ENCODE data around the gene DCTN1.
A peak's percentile ranks its signal among the peaks of the same experiment; 100 is the strongest.
"Not testable (repeated sequence)": the region's sequence is repeated elsewhere in the genome, so short reads cannot be mapped to it uniquely, and the experiment has no call there.

Gene DCTN1

DNA sequence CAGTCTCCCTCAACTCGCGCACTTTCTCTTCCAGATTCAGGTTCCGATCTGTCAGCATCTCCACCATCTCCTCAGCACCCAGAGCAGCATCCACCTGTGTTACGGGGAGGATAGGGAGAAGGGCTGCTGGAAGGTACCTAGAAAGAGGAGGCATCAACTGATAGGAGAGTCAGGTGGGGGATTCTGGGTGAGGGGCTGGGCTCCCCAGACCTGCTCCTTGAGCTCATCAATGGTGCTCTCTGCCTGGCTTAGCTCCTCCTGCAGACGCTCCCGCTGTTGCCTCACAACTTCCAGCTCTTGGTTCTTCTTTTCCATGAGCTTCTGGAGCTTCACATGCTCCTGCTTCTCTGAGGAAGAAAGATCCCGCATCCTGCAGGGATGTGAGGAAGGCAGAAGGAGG lies 10.1 kb downstream of the DCTN1 start:
- DNase-seq (ENCODE audit: low read depth in 2 of 2), result no peak

DNA sequence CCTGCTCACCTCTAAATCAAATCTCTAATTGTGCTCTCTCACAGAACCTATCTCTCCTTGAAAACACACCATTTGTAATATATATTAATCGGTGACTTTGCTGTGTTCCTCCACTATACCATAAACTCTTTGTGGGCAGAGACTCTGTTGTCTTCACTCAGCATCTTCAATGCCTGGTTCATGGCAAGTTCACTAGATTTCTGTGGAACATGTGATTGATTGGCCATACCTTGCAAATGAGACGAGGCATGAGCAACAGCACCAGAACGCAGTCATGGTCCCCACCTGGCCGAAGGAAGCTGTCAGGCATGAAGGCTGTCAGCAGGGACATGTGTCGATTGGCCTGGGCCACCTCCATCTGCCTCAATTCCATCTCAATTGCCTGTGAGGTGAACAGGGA lies 11.6 kb downstream of the DCTN1 start:
- DNase-seq (ENCODE audit: low read depth in 2 of 2), result no peak

DNA sequence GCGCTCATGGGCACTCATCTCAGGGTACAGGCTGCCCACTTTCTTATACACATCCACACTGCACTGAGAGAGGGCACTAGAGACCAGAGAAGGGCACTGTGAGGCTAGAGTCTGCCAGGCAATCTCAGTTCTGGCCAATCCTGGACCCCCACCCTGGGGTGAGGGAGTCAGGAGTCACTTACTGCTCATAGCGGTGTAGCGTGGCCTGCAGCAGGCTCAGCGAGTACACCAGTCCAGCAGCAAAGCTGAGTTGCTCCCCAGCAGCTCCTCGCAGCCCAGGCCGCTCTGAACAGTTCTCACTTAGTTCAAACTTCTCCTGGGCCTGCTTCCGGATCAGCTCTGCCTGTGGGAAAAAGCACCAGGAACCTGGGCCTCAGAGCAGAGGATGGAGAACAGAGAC lies 12.3 kb downstream of the DCTN1 start:
- no peak for DNase-seq (ENCODE audit: low read depth in 2 of 2)

- DNase-seq (ENCODE audit: low read depth in 2 of 2), result no peak
Observed at GRCh38 chr2:74366036-74366435, 14.1 kb downstream of the DCTN1 start.

DNA sequence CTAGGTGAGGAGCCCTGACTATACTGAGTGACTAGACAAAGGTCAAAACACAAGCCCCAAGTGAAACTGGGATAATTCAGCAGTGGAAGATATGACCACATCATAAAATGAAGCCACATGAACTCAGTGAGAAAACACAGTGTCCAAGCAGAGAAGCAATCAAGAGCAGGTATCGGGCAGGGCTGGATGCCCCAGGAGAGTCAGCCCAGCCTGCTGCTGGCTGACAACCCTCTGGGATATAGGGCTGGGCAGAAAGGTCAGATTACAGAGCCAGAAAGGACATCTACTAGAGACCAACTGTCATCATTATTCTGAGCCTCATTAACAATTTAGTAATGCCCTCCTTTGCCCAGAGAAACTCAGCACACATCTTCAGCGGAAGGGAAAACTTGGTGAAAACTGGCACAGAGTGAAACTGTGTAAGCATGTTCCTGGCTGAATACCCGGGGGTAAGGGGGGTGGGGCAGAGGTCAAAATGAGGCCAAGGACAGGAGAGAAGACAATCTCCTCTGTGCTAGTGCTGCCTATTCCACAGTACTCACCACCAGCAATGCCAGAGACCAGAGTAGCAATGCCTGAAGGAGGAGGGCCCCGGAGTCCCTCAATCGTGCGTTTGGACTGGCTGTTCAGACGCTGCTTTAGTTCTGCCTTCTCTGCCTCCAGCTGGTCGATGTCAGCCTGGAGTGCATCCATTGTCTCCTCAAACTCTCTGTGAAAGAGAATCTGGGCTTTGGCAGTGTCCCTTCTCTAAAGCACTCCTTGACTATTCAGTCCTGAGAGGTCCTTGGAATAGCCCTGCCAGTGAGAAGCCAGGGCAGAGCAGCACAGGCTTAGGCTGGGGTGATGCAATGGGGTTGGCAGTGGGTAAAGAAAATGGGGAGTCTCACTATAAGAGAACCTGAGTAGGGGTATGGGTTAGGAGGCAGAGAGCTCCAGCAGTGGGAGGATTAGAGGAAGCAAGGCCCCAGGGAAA lies 15.3 kb downstream of the DCTN1 start:
- DNase-seq (ENCODE audit: low read depth in 2 of 2), result no peak

GRCh38 chr2:74361327-74361726 lies 18.8 kb downstream of the DCTN1 start:
- no peak for DNase-seq (ENCODE audit: low read depth in 2 of 2)

DNA sequence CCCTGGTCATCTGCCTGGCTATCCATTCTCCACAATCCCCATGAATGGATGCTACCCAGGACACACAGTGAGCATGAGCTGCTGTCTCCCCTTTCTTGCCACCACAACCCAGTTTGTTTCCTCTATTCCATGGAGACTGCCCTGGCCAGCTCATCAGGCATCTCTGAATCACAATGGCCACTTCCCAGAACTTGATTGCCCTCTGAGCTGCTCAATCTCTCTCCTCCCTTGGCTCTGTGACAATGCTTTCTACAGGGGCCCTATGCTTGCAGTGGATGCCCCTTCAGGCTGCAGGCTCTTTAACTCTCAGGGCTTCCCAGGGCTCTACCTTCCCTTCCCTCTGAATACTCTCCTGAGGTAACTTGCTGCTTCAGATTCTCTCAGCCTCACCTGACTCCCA lies 22.5 kb downstream of the DCTN1 start:
- no peak for DNase-seq (ENCODE audit: low read depth in 2 of 2)

DNA sequence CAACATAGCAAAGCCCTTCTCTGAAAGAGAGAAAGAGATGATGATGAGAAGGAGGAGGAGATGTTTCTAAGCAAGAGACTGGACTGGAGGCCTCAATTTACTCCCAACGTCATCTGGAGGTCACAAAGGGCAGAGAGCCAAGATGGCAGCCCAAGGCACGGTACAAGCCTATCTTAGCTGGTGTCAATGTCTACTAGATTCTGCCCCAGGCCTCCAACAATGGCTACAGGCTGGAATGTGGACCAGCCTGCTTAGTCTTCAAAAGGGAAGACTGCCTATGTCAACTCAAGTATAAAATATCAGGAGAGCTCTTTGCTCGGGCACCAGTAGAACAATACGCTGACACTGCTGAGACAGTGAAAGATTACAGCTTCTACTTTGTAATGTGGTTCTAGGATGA lies 30.2 kb downstream of the DCTN1 start:
- DNase-seq (ENCODE audit: low read depth in 2 of 2), result no peak

DNA sequence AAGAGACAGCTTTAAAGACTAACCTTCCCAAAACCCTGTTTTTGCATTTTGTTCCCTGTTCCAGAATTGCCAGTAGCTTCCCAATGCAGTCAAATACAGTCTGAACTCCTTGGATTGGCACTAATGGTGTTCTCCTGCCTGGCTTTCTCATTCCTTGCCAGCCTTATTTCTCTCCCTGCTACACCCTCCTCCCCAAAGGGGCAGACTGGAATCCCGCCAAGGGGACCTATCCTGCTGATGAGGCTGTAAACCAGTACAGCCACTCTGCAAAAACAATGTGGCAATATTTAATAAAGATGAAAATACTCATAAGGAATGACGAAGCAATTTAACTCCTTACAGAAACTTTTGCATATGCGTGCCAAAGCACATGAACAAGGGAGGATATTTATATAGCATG lies 32.4 kb downstream of the DCTN1 start:
- no peak for DNase-seq (ENCODE audit: low read depth in 2 of 2)

- DNase-seq (ENCODE audit: low read depth in 2 of 2), result no peak
Observed at GRCh38 chr2:74347303-74347702, 32.8 kb downstream of the DCTN1 start.

- DNase-seq (ENCODE audit: low read depth in 2 of 2), result no peak
Observed at GRCh38 chr2:74345272-74345943, 34.7 kb downstream of the DCTN1 start.

DNA sequence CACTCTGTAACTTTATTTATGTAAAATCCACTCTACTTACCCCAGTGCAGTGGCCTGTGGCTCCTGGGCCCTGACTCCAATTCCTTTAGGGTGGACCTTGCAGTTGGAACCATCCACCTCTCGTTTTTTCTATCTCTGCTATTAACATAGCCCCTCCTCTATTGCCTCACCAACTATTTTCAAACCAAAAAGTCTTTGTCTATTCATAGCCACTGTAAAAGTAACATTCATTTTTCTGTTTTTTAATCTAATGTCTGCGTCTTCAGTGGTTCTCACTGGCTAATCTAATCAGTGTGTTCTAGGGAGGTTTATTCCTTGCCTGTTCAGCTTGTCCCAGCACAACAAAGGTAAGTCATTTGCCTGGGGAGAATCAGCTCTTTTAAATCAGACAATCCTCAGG lies 36.8 kb downstream of the DCTN1 start, which contains the start of gene SLC4A5:
Gene SLC4A5, minus strand, starts transcription at position 101 of the 400 bp plus-strand sequence. CDS start 28,393 bp downstream, outside the sequence.
- DNase-seq (ENCODE audit: low read depth in 2 of 2), result no peak

GRCh38 chr2:74336227-74336626 lies 43.9 kb downstream of the DCTN1 start:
- not testable (repeated sequence) for DNase-seq (ENCODE audit: low read depth in 2 of 2)

DNA sequence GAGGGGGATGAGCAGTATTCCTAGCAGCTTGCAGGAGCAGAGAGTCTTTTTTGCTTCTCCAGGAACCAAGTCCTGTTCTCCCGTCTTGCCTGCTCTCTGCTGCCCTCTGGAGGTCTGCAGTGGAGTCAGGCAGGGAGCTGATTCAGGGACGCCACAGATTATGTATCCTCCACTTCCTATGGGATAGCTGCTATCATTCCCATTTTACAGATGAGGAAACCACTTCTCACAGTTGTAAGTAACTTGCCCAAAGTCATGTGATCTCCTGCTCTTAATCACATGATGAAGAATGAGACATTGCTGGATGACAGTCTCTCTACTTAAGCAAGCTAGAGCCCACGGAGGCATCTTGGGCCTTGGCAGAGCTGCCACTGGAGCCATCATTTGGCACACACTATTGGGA lies 45.2 kb downstream of the DCTN1 start:
- peak; percentile 30 to 60 for DNase-seq (ENCODE audit: low read depth in 2 of 2)

DNA sequence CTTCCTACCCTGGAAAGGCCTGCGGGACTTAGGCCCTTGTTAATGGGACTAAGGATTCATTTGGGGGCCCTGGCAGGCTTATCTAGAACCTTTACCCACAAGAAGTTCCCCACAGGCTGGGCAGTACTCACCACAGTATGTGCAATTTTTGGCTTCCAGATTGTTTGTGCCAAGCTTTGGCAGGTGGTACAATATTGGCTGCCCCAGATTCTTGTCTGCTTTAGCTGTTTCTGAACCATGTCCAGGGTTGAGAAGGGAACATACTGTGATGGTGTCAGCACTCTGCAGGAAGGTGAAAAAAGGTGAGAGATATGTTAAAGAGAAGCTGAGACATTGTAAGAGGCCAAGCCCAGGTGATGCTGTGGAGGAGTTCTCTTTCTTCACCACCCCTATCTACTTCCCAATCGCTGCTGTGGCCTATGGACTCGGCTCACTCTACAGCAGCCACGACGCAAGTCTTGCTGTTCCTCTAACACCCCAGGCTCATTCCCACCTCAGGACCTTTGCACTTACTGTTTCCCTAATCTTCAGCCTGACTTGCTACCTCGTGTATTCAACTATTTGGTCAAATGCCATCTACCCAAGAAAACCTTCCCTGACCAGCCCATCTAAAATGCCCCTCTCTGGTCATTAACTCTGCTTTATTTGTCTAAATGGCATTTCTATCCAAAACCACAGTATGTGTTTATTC lies 46.1 kb downstream of the DCTN1 start:
- no peak for DNase-seq (ENCODE audit: low read depth in 2 of 2)

DNA sequence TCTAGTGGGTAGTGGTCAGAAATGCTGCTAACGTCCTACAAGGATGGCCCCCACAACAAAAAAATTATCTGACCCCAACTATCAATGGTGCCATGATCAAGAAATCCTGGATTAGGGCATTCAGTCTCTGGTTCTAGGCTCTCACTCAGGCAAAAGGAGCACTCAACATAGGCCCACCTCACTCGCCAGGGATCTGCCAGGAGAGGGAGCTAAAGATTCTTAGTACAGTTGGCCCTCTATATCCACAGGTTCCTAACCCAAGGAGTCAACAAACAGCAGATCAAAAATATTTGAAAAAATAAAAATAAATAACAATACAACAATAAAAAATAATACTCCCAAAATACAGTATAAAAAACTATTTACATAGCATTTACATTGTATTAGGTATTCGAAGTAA lies 46.9 kb downstream of the DCTN1 start:
- no peak for DNase-seq (ENCODE audit: low read depth in 2 of 2)

DNA sequence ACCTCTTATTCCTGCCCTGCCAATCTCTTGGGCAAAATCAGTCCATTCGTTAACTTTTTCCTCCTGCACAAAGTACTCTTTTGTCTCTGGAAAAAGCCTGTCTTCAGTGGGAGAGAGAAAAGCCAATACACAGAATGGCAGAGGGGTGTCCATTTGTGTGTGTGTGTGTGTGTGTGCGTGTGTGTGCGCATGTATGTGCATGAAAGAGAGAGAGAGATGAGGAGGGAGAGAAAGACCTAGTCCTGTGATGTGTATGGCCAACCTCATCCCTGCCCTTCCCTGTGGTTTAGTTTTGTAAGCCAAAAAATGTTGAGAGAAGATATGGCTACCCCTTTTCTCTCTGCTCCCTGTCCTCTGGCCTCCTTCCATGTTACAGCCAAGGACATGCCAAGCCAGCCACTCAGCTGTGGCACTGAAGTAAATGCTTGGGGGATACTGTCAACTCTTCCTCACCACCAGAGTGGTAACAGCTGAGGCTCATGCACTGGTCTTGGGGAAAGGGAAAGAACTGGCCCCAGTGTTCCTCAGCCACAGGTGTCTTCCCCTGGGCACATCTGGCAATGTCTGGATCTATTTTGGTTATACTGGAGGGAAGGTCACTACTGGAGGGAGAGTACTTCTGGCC lies 47.4 kb downstream of the DCTN1 start:
- no peak for DNase-seq (ENCODE audit: low read depth in 2 of 2)

- no peak for DNase-seq (ENCODE audit: low read depth in 2 of 2)
Observed at GRCh38 chr2:74328573-74328972, 51.5 kb downstream of the DCTN1 start.

GRCh38 chr2:74328074-74328473 lies 52.0 kb downstream of the DCTN1 start:
- no peak for DNase-seq (ENCODE audit: low read depth in 2 of 2)

- DNase-seq (ENCODE audit: low read depth in 2 of 2), result no peak
Observed at GRCh38 chr2:74327627-74328026, 52.5 kb downstream of the DCTN1 start.

DNA sequence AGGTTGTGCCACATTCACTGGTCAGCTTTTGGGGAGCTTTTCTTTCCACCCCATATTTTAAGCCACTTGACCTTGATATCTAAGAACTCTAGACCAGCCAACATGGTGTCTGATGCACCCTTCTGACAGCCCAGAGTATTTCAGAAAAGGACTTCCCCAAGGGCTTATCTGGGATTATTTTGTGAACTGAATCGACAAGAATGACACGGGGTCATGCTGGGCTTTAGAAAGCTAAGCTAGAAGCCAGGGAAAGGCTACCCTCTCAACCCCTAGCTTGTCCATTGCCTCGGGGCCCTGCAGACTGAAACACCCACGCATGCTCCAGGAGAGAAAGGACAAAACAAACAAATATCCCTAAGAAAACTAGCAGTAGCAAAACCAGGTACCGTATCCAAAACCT lies 52.9 kb downstream of the DCTN1 start:
- DNase-seq (ENCODE audit: low read depth in 2 of 2), result no peak

- no peak for DNase-seq (ENCODE audit: low read depth in 2 of 2)
Observed at GRCh38 chr2:74325815-74326214, 54.3 kb downstream of the DCTN1 start.

Data from stimulated activated CD8-positive, alpha-beta memory T cell treated with anti-CD3 and anti-CD28 coated beads, Interleukin-7, amount 100 ng/mL, for 1 hour (primary cell).